HEK293 (cell line): ENCODE results near the gene DOK3.

Experiments used
- CTCF ChIP-seq: fragments of 450-650 bp; formaldehyde crosslinking; IDR thresholded peaks from 2 replicates; pipeline ENCODE4 v1.5.1; 2016; ENCODE audit warnings: missing biosample characterization, missing genetic modification characterization
- GLIS1 ChIP-seq: fragments of 450-650 bp; formaldehyde crosslinking; IDR thresholded peaks from 2 replicates; pipeline ENCODE4 v1.5.1; 2016; ENCODE audit warnings: missing biosample characterization, missing genetic modification characterization
- HOXA7 ChIP-seq: sonication (generic); formaldehyde crosslinking; IDR thresholded peaks from 2 replicates; pipeline ENCODE4 v1.8.1; 2022; ENCODE audit warnings: missing genetic modification reagents, borderline replicate concordance
- HOXC10 ChIP-seq: sonication (generic); formaldehyde crosslinking; IDR thresholded peaks from 2 replicates; pipeline ENCODE4 v1.8.1; 2023; ENCODE audit warnings: mild to moderate bottlenecking, missing genetic modification reagents
- HOXD13 ChIP-seq: sonication (generic); formaldehyde crosslinking; IDR thresholded peaks from 2 replicates; pipeline ENCODE4 v1.8.0; 2022; ENCODE audit warnings: missing genetic modification reagents, borderline replicate concordance
- KLF16 ChIP-seq: fragments of 450-650 bp; formaldehyde crosslinking; IDR thresholded peaks from 2 replicates; pipeline ENCODE4 v1.5.1; 2017; ENCODE audit warnings: missing biosample characterization, missing genetic modification characterization
- MYNN ChIP-seq: fragments of 450-650 bp; formaldehyde crosslinking; IDR thresholded peaks from 2 replicates; pipeline ENCODE4 v1.5.1; 2016; ENCODE audit warnings: missing biosample characterization, missing genetic modification characterization, borderline replicate concordance
- PBX3 ChIP-seq: sonication (generic); formaldehyde crosslinking; IDR thresholded peaks from 2 replicates; pipeline ENCODE4 v1.8.1; 2022; ENCODE audit warnings: mild to moderate bottlenecking, moderate library complexity, missing genetic modification reagents
- SCRT1 ChIP-seq: fragments of 450-650 bp; formaldehyde crosslinking; IDR thresholded peaks from 2 replicates; pipeline ENCODE4 v1.5.1; 2016; ENCODE audit warnings: missing biosample characterization, missing genetic modification characterization, borderline replicate concordance
- SP2 ChIP-seq: fragments of 450-650 bp; formaldehyde crosslinking; IDR thresholded peaks from 2 replicates; pipeline ENCODE4 v1.5.1; 2016; ENCODE audit warnings: missing biosample characterization, missing genetic modification characterization
- SP3 ChIP-seq: fragments of 450-650 bp; formaldehyde crosslinking; IDR thresholded peaks from 2 replicates; pipeline ENCODE4 v1.5.1; 2016; ENCODE audit warnings: missing biosample characterization, missing genetic modification characterization
- ZBTB21 ChIP-seq: fragments of 450-650 bp; formaldehyde crosslinking; IDR thresholded peaks from 2 replicates; pipeline ENCODE4 v1.5.1; 2017; ENCODE audit warnings: missing biosample characterization, missing genetic modification characterization
- ZFHX2 ChIP-seq: fragments of 450-650 bp; formaldehyde crosslinking; conservative IDR thresholded peaks from 2 replicates; pipeline ENCODE4 v1.5.1; 2016; ENCODE audit warnings: missing biosample characterization, missing genetic modification characterization
- ZNF157 ChIP-seq: fragments of 450-650 bp; formaldehyde crosslinking; IDR thresholded peaks from 2 replicates; pipeline ENCODE4 v1.5.1; 2016; ENCODE audit warnings: missing biosample characterization, missing genetic modification characterization
- ZNF169 ChIP-seq: fragments of 450-650 bp; formaldehyde crosslinking; IDR thresholded peaks from 2 replicates; pipeline ENCODE4 v1.5.1; 2016; ENCODE audit warnings: missing biosample characterization, missing genetic modification characterization
- ZNF175 ChIP-seq: fragments of 450-650 bp; formaldehyde crosslinking; IDR thresholded peaks from 2 replicates; pipeline ENCODE4 v1.5.1; 2016; ENCODE audit warnings: missing biosample characterization, missing genetic modification characterization
- ZNF211 ChIP-seq: fragments of 450-650 bp; formaldehyde crosslinking; IDR thresholded peaks from 2 replicates; pipeline ENCODE4 v1.5.1; 2016; ENCODE audit warnings: low read depth, missing biosample characterization, missing genetic modification characterization
- ZNF214 ChIP-seq: fragments of 450-650 bp; formaldehyde crosslinking; IDR thresholded peaks from 2 replicates; pipeline ENCODE4 v1.5.1; 2017; ENCODE audit warnings: missing biosample characterization, mild to moderate bottlenecking, missing genetic modification characterization, borderline replicate concordance
- ZNF23 ChIP-seq: fragments of 450-650 bp; formaldehyde crosslinking; IDR thresholded peaks from 2 replicates; pipeline ENCODE4 v1.5.1; 2016; ENCODE audit warnings: missing biosample characterization, missing genetic modification characterization, borderline replicate concordance
- ZNF248 ChIP-seq: fragments of 450-650 bp; formaldehyde crosslinking; IDR thresholded peaks from 2 replicates; pipeline ENCODE4 v1.5.1; 2017; ENCODE audit warnings: missing biosample characterization, missing genetic modification characterization
- ZNF311 ChIP-seq: fragments of 450-650 bp; formaldehyde crosslinking; IDR thresholded peaks from 2 replicates; pipeline ENCODE4 v1.5.1; 2017; ENCODE audit warnings: missing biosample characterization, missing genetic modification characterization, borderline replicate concordance
- ZNF394 ChIP-seq: fragments of 450-650 bp; formaldehyde crosslinking; IDR thresholded peaks from 2 replicates; pipeline ENCODE4 v1.5.1; 2016; ENCODE audit warnings: missing biosample characterization, missing genetic modification characterization, mild to moderate bottlenecking, moderate library complexity, borderline replicate concordance
- ZNF510 ChIP-seq: fragments of 450-650 bp; formaldehyde crosslinking; IDR thresholded peaks from 2 replicates; pipeline ENCODE4 v1.5.1; 2018; ENCODE audit warnings: mild to moderate bottlenecking, missing genetic modification characterization, missing biosample characterization; ENCODE audit not compliant: insufficient replicate concordance
- ZNF549 ChIP-seq: fragments of 450-650 bp; IDR thresholded peaks from 2 replicates; pipeline ENCODE4 v1.5.1; 2018; ENCODE audit warnings: missing biosample characterization, missing genetic modification characterization, mild to moderate bottlenecking, inconsistent platforms, moderate library complexity
- ZNF600 ChIP-seq: fragments of 450-650 bp; formaldehyde crosslinking; IDR thresholded peaks from 2 replicates; pipeline ENCODE4 v1.5.1; 2016; ENCODE audit warnings: missing biosample characterization, missing genetic modification characterization
- ZNF626 ChIP-seq: fragments of 450-650 bp; sonication (Bioruptor Pico); formaldehyde crosslinking; IDR thresholded peaks from 2 replicates; pipeline ENCODE4 v1.5.1; 2018; ENCODE audit warnings: missing biosample characterization, missing genetic modification characterization, inconsistent platforms
- ZNF660 ChIP-seq: fragments of 450-650 bp; IDR thresholded peaks from 2 replicates; pipeline ENCODE4 v1.5.1; 2018; ENCODE audit warnings: missing biosample characterization, mild to moderate bottlenecking, missing genetic modification characterization
- ZNF747 ChIP-seq: fragments of 450-650 bp; formaldehyde crosslinking; IDR thresholded peaks from 2 replicates; pipeline ENCODE4 v1.5.1; 2016; ENCODE audit warnings: missing biosample characterization, missing genetic modification characterization
- ZNF768 ChIP-seq: fragments of 450-650 bp; formaldehyde crosslinking; IDR thresholded peaks from 2 replicates; pipeline ENCODE4 v1.5.1; 2018; ENCODE audit warnings: missing biosample characterization, mild to moderate bottlenecking, missing genetic modification characterization
- ZSCAN30 ChIP-seq: fragments of 450-650 bp; IDR thresholded peaks from 2 replicates; pipeline ENCODE4 v1.5.1; 2018; ENCODE audit warnings: missing biosample characterization, mild to moderate bottlenecking, missing genetic modification characterization, moderate library complexity
- TF ChIP-seq, protein P1 (sequence below): fragments of 450-650 bp; IDR thresholded peaks from 2 replicates; pipeline ENCODE4 v1.5.1; 2018; ENCODE audit warnings: missing biosample characterization, missing genetic modification characterization
- TF ChIP-seq, protein P2 (sequence below): fragments of 450-650 bp; formaldehyde crosslinking; IDR thresholded peaks from 2 replicates; pipeline ENCODE4 v1.5.1; 2016; ENCODE audit warnings: missing biosample characterization, missing genetic modification characterization

Gene DOK3

DNA sequence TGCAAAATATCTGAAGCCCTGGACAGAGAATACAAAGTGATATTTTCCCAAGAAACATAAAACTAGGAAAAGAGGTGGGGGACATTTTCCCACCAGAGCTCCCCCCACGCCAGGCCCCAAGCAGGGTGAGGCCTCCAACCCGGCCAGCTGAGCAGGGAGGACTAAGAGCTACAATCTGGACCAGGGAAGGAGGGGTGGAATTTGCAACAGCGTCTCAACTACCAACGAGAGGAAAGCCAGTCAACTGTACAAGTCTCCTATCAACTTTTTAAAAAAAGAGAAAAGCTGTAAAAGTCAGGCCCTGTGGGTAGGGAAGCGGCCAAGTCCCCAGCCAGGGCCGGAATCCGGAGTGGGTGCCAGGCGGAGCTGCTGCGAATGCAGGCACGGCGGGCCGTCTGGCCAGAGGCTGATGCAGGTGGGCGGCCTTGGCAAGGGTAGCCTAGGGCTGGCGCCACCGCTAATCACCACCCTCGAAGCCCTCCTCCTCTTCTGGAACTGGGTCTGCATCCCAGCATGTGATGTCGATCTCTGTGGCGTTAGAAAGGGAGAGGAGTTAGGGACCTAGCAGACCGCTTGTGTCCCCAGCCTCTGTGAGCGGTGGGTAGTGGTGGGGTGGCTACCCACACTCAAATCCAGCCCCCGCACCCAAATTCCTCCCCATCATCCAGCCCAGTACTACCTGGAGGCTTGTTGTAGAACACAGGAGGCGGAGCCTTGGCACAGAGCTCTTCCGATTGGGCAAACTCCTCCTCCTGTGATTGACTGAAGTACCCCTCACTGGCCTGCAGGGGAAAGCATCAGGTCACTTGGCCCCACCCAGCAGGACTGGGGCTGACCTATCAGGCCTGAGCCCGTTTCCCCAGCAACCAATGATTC lies 52.4 kb downstream of the DOK3 start (continued):
- TF ChIP-seq ZNF311 (tag by site-specific recombination) (no peak), HOXA7 (no peak), ZSCAN30 (tag by site-specific recombination) (no peak), ZNF248 (tag by site-specific recombination) (no peak), ZNF660 (tag by site-specific recombination) (no peak), ZNF510 (tag by site-specific recombination) (no peak), ZNF600 (tag by site-specific recombination) (peak; percentile 54; the same call in 1 of the 2 replicates), ZNF747 (no peak), PBX3 (CRISPR knock-in tag) (no peak), ZNF157 (tag by site-specific recombination) (no peak), ZNF394 (tag by site-specific recombination) (no peak), HOXD13 (CRISPR knock-in tag) (no peak), SP2 (tag by site-specific recombination) (peak; percentile 87), KLF16 (tag by site-specific recombination) (no peak), ZBTB21 (no peak), ZNF768 (tag by site-specific recombination) (no peak), ZNF549 (no peak), ZFHX2 (tag by site-specific recombination) (peak; percentile 75), ZNF214 (no peak), ZNF211 (tag by site-specific recombination) (no peak), CTCF (peak; percentile 32; the same call in 1 of the 2 replicates), ZNF23 (no peak), ZNF175 (tag by site-specific recombination) (no peak), SCRT1 (0 out of 2 replicates have a peak, but pooled peaks have one; percentile 36), MYNN (tag by site-specific recombination) (peak; percentile 87; the same call in 1 of the 2 replicates), ZNF626 (tag by site-specific recombination) (no peak), SP3 (tag by site-specific recombination) (peak; percentile 37), ZNF169 (tag by site-specific recombination) (no peak), HOXC10 (CRISPR knock-in tag) (no peak), GLIS1 (tag by site-specific recombination) (no peak)
- TF ChIP-seq, protein P1, sequence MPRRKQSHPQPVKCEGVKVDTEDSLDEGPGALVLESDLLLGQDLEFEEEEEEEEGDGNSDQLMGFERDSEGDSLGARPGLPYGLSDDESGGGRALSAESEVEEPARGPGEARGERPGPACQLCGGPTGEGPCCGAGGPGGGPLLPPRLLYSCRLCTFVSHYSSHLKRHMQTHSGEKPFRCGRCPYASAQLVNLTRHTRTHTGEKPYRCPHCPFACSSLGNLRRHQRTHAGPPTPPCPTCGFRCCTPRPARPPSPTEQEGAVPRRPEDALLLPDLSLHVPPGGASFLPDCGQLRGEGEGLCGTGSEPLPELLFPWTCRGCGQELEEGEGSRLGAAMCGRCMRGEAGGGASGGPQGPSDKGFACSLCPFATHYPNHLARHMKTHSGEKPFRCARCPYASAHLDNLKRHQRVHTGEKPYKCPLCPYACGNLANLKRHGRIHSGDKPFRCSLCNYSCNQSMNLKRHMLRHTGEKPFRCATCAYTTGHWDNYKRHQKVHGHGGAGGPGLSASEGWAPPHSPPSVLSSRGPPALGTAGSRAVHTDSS = no peak
- TF ChIP-seq, protein P2, sequence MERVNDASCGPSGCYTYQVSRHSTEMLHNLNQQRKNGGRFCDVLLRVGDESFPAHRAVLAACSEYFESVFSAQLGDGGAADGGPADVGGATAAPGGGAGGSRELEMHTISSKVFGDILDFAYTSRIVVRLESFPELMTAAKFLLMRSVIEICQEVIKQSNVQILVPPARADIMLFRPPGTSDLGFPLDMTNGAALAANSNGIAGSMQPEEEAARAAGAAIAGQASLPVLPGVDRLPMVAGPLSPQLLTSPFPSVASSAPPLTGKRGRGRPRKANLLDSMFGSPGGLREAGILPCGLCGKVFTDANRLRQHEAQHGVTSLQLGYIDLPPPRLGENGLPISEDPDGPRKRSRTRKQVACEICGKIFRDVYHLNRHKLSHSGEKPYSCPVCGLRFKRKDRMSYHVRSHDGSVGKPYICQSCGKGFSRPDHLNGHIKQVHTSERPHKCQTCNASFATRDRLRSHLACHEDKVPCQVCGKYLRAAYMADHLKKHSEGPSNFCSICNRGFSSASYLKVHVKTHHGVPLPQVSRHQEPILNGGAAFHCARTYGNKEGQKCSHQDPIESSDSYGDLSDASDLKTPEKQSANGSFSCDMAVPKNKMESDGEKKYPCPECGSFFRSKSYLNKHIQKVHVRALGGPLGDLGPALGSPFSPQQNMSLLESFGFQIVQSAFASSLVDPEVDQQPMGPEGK (tag by site-specific recombination) = peak; percentile 11; the same call in 1 of the 2 replicates
